Measurements from ENCODE around the gene FIGNL1.

The FIGNL1 gene

GRCh38 chr7:50394315-50394714, 55.8 kb downstream of the FIGNL1 start:
- DNase-seq = no peak
